GM19099 (cell line): ENCODE data around the gene MELK.

ENCODE experiments used
- POLR2A ChIP-seq: IDR thresholded peaks from 3 replicates; pipeline ENCODE4 v1.6.1; 2011; ENCODE audit warnings: low read depth; ENCODE audit not compliant: insufficient read length; ENCODE audit errors: extremely low read depth

The MELK gene

GRCh38 chr9:36575411-36575882 lies 2.8 kb downstream of the MELK start:
- TF ChIP-seq POLR2A = no peak

GRCh38 chr9:36576866-36577265 lies 4.2 kb downstream of the MELK start:
- no peak for TF ChIP-seq POLR2A

DNA sequence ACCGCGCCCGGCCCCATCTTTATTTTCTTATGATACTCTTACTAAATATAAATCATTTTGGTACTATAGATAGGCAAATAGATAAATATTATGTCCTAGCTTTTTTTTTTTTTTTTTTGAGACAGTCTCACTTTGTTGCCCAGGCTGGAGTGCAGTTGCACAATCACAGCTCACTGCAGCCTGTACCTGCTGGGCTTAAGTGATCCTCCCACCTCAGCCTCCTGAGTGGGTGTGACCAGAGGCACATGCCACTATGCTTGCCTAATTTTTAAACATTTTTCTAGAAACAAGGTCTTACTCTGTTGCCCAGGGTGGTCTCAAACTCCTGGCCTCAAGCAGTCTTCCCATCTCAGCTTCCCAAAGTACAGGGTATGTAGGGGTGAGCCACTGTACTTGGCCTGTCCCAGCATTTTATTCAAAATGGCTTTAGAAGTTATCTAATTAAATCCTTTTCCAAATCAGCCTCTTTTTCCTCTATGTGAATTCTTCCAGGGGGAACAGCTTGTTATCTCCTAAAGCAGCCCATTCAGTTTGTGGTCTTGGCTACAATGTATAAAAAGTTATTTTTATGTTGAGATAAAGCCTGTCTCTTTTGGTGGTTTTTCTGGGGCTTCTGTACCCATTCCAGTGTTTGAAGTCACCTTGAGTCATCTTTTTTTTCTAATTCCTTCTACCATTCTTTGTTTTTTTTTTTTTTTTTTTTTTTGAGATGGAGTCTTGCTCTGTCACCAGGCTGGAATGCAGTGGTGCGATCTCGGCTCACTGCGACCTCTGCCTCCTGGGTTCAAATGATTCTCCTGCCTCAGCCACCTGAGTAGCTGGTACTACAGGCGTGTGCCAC lies 12.1 kb downstream of the MELK start:
- TF ChIP-seq POLR2A = no peak

- no peak for TF ChIP-seq POLR2A
Measured at GRCh38 chr9:36590231-36590630, 17.5 kb downstream of the MELK start.

GRCh38 chr9:36592801-36593583 lies 20.3 kb downstream of the MELK start:
- TF ChIP-seq POLR2A = no peak

GRCh38 chr9:36594213-36594612 lies 21.5 kb downstream of the MELK start:
- TF ChIP-seq POLR2A = no peak

- no peak for TF ChIP-seq POLR2A
Measured at GRCh38 chr9:36597412-36598178, 24.9 kb downstream of the MELK start.

DNA sequence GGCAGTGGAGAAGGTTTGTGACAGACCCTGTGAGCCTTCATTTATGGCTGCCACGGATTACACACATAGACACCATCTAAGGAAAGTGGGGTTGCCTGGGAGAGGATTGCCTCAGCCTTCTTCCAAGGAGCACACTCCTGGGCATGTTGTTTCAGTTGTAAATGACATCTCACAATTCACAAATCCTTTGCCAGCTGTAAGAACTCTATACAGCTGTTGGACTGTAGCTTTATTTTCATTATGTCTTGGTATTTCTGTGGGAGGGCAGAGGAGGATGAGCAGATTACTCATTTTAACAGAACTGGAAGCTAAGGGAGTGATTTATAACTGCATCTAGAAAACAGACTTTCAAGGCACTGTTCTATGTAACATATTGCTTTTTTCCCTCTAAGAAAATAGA lies 25.6 kb downstream of the MELK start:
- no peak for TF ChIP-seq POLR2A

DNA sequence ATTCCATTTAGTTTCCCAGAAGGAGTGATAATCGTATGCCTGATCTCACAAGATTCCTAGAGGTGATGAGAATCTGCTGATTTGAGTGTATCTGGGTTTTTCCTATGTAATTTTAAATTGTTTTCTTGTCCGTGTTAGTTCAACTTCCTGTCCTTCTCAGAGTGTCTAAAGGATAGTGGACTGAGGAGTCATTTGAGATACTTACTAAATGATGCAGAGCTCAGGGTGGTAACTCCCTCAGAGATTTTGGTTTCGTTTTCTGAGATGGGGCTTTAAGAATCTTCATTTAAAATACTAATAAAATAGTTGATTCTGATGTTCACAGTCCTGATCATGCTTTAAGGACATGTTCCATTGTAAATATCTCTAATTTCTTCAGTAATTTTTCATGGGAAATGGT lies 30.3 kb downstream of the MELK start:
- no peak for TF ChIP-seq POLR2A

- no peak for TF ChIP-seq POLR2A
Measured at GRCh38 chr9:36609306-36609705, 36.6 kb downstream of the MELK start.

DNA sequence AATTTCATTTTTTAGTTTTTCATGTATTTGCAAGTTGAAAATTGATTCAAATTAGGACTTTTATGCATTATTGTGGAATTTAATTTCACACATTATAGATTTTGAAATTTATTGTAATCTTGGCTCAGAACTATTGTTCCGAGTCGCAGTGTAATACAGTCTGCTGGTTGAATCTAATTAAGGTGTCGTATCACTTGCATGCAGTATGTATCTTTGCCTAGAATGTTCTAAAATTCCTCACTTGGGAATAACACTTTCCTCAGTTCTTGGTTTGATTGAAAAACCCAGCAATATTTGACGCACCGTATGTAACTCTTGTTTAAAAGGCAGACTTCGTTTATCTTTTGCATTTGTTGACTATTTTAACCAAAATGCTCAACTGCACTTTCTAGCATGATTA lies 49.4 kb downstream of the MELK start:
- TF ChIP-seq POLR2A = no peak

- no peak for TF ChIP-seq POLR2A
Measured at GRCh38 chr9:36623280-36623679, 50.6 kb downstream of the MELK start.

DNA sequence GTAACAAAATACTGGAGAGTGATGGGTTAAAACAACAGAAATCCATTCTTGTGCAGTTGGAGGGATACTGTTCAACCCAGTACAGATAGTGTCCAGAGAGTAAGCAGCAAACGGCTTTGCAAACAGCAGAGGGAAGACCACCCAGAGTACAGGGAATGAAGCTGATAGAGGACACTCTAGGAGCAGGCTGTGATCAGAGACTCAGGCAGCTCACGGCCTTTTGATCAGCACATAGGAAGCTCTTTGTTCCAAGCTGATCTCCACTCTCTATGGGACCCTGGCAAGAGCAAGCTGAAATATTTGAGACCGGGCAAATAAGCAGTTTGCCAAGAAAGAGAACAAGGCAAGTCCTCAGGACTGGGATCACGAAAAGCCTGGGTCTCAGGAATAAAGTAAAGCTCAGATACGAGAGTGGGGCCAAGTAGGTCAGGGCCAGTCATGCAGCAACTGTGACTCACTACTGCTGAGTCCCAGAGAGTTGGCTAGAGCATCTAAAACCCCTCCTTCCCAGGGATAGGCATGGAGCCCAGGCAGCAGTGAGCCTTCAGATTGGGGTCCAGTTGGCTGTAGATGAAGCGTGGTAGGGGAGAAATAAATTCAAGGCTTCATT lies 52.4 kb downstream of the MELK start:
- no peak for TF ChIP-seq POLR2A

DNA sequence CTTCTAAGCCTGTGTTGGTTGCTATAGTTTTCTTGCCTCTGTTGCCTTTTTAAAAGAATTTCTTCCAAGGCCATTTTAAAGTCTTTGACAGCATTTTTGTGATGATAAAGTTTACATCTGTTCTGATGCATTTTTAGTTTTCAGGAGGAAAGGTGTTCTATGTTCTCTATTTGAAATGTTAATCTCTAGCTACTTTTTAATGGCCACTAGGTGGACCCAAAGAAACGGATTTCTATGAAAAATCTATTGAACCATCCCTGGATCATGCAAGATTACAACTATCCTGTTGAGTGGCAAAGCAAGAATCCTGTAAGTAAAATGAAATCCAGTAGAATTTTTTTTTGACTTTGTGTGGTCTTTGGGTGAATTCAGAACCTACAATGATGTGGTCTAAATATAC lies 60.2 kb downstream of the MELK start:
- no peak for TF ChIP-seq POLR2A
